A549 treated with Hydrocortisone at 1 μM for 4 hours (cell line): ENCODE results near the gene CCNB3. TPM values are rescaled to one million over a fixed set of nuclear protein-coding genes. Genes with fewer than 3 reads are reported as not detected.

Experiments
- total RNA-seq: library from RNA; stranded (reverse); fragments of 200-300 nt; extraction: Qiagen RNA extraction; gene quantifications from 5 replicates; pipeline ENCODE4 v1.2.3, GENCODE V29; 2022

The CCNB3 gene, protein sequence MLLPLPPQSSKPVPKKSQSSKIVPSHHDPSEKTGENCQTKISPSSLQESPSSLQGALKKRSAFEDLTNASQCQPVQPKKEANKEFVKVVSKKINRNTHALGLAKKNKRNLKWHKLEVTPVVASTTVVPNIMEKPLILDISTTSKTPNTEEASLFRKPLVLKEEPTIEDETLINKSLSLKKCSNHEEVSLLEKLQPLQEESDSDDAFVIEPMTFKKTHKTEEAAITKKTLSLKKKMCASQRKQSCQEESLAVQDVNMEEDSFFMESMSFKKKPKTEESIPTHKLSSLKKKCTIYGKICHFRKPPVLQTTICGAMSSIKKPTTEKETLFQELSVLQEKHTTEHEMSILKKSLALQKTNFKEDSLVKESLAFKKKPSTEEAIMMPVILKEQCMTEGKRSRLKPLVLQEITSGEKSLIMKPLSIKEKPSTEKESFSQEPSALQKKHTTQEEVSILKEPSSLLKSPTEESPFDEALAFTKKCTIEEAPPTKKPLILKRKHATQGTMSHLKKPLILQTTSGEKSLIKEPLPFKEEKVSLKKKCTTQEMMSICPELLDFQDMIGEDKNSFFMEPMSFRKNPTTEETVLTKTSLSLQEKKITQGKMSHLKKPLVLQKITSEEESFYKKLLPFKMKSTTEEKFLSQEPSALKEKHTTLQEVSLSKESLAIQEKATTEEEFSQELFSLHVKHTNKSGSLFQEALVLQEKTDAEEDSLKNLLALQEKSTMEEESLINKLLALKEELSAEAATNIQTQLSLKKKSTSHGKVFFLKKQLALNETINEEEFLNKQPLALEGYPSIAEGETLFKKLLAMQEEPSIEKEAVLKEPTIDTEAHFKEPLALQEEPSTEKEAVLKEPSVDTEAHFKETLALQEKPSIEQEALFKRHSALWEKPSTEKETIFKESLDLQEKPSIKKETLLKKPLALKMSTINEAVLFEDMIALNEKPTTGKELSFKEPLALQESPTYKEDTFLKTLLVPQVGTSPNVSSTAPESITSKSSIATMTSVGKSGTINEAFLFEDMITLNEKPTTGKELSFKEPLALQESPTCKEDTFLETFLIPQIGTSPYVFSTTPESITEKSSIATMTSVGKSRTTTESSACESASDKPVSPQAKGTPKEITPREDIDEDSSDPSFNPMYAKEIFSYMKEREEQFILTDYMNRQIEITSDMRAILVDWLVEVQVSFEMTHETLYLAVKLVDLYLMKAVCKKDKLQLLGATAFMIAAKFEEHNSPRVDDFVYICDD (N-terminal part only)
- 0.50 to 0.95 TPM (median 0.77 TPM) in 5 replicates for total RNA-seq

DNA sequence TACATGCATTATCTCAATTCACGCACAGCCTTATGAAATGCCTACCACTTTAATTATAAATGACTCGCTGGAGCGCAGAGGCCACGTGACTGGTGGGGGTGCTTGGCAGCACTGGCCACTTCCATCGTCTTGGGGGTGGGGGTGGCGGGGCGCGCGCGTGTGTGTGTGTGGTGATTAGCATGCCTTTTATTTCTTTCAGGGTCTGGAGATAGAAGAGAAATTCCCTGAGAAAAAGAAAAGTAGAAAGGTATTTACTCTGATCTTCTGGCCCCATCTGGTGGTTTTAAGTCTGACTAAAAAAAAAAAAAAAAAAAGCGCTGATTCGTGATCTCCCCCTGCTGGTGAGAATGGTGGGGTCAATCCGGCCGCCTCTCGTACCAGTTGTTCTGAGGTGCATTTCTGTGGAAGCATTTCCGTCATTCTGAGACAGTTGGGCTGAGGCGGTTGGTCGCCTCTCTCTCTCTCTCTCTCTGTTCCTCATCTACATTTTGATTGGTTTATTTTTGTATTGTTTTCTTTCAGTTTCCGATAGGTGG lies at the start of gene CCNB3:
TSS of gene CCNB3 (plus strand) at position 402 of the 536 bp plus-strand sequence. CDS start 80,399 bp downstream, outside the sequence.

DNA sequence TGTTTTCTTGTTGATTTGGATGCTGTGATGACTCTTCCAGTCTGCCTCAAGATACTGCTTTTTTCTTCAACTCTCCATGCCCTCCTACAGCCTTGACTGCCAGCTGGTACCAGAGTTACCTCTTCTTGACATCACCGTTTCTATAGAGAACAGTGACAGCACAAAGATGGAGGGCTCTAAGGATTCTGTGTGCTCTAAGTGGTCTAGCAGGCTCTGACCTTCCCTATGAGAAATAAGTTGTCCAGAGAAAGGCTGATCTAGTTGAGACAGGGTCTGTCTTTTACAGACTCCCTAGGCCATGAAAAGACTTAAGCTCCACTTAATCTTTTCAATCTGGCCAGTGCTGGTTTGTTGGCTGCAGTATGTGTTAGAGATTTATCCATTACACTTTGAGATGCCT lies 3.7 kb upstream of the CCNB3 start, which contains the start of gene AKAP4:
TSS of gene AKAP4 (minus strand) at position 101 of the 400 bp plus-strand sequence. CDS start 118 bp downstream, outside the sequence.

Other genes with a start within 250 kb of the CCNB3 start
- gene AKAP4, start 3.8 kb upstream of the CCNB3 start, total RNA-seq, result 0.10 TPM in 1 of 5 replicates, not detected in the others